Neural progenitor cell (in vitro differentiated cells): ENCODE data around the gene HECTD4. TPM values are rescaled to one million over a fixed set of nuclear protein-coding genes. Genes with fewer than 3 reads are reported as not detected.

Experiments used
- DNase-seq: peaks from one replicate; pipeline ENCODE4 v3.0.0-alpha.2; 2016; ENCODE audit warnings: low spot score
- H2AFZ ChIP-seq: fragments of 200-600 bp; sonication (generic); replicated peaks from 2 replicates; pipeline ENCODE4 v1.6.1; 2016; ENCODE audit warnings: antibody characterized with exemption
- H3F3A ChIP-seq: fragments of 200-600 bp; sonication (generic); 2 replicates; pipeline ENCODE4 v1.6.1; 2016; ENCODE audit warnings: antibody characterized with exemption, low read depth
- H3K27ac ChIP-seq: fragments of 200-600 bp; sonication (generic); 2 replicates; pipeline ENCODE4 v1.5.1; 2016; ENCODE audit warnings: mild to moderate bottlenecking
- H3K27me3 ChIP-seq: fragments of 200-600 bp; sonication (generic); 2 replicates; pipeline ENCODE4 v1.6.1; 2016; ENCODE audit warnings: mild to moderate bottlenecking, moderate library complexity
- H3K36me3 ChIP-seq: fragments of 200-600 bp; sonication (generic); 2 replicates; pipeline ENCODE4 v1.5.1; 2016
- H3K4me1 ChIP-seq: fragments of 200-600 bp; sonication (generic); 2 replicates; pipeline ENCODE4 v1.6.1; 2016; ENCODE audit warnings: mixed run types
- H3K4me2 ChIP-seq: fragments of 200-600 bp; sonication (generic); 2 replicates; pipeline ENCODE4 v1.6.1; 2016
- H3K4me3 ChIP-seq: fragments of 200-600 bp; sonication (generic); 2 replicates; pipeline ENCODE4 v1.5.1; 2016
- H3K79me2 ChIP-seq: fragments of 200-600 bp; sonication (generic); 2 replicates; pipeline ENCODE4 v1.6.1; 2016; ENCODE audit warnings: low read depth
- H3K9ac ChIP-seq: fragments of 200-600 bp; sonication (generic); 2 replicates; pipeline ENCODE4 v1.6.1; 2016
- H3K9me3 ChIP-seq: fragments of 200-600 bp; sonication (generic); 2 replicates; pipeline ENCODE4 v1.5.1; 2016; ENCODE audit warnings: low read depth
- H4K20me1 ChIP-seq: fragments of 200-600 bp; sonication (generic); 2 replicates; pipeline ENCODE4 v1.6.1; 2016; ENCODE audit warnings: low read depth
- H3K27ac Mint-ChIP-seq: 3 replicates; pipeline ENCODE4 v1.8.0; 2021; ENCODE audit warnings: mixed read lengths
- H3K27me3 Mint-ChIP-seq: 2 replicates; pipeline ENCODE4 v1.8.0; 2022; ENCODE audit warnings: low read depth, mild to moderate bottlenecking, inconsistent platforms, moderate library complexity, mixed read lengths; ENCODE audit not compliant: insufficient read depth
- H3K36me3 Mint-ChIP-seq: 3 replicates; pipeline ENCODE4 v1.8.0; 2021; ENCODE audit warnings: mixed read lengths
- H3K4me1 Mint-ChIP-seq: 3 replicates; pipeline ENCODE4 v1.8.0; 2021; ENCODE audit warnings: mixed read lengths
- H3K4me3 Mint-ChIP-seq: 3 replicates; pipeline ENCODE4 v1.8.0; 2021; ENCODE audit warnings: mild to moderate bottlenecking, moderate library complexity, mixed read lengths
- H3K9me3 Mint-ChIP-seq: 3 replicates; pipeline ENCODE4 v1.8.0; 2020; ENCODE audit warnings: mixed read lengths
- CTCF ChIP-seq: fragments of 200-600 bp; sonication (generic); IDR thresholded peaks from 2 replicates; pipeline ENCODE4 v1.5.1; 2017; ENCODE audit warnings: antibody characterized with exemption, mild to moderate bottlenecking
- EZH2 ChIP-seq: fragments of 200-600 bp; sonication (generic); IDR thresholded peaks from 2 replicates; pipeline ENCODE4 v1.6.1; 2017; ENCODE audit warnings: antibody characterized with exemption, mild to moderate bottlenecking, moderate library complexity
- EZH2phosphoT487 ChIP-seq: fragments of 200-600 bp; sonication (generic); IDR thresholded peaks from 2 replicates; pipeline ENCODE4 v1.6.1; 2017; ENCODE audit warnings: antibody characterized with exemption
- total RNA-seq: library from RNA; depleted of rRNA; stranded (reverse); fragments of >200 nt; gene quantifications from 2 replicates; pipeline ENCODE4 v1.2.3, GENCODE V29; 2015; ENCODE audit warnings: low replicate concordance

The HECTD4 gene
- total RNA-seq, 1 donor from 2014 or later, result 11.0 TPM

GRCh38 chr12:112304436-112304835, 77.8 kb downstream of the HECTD4 start:
- Mint-ChIP-seq H3K9me3 (no peaks in the 10 kb centered on the region), H3K4me3 (no peak overlapping the region), H3K36me3 (peaks cover 11% of the 10 kb centered on the region), H3K27ac (no peak overlapping the region), H3K27me3 (no peaks in the 10 kb centered on the region), H3K4me1 (no peaks in the 10 kb centered on the region)
- H3K4me3 ChIP-seq, result no peak overlapping the region
- no peaks in the 10 kb centered on the region for H3F3A ChIP-seq
- H3K9me3 ChIP-seq, result no peaks in the 10 kb centered on the region
- no peak overlapping the region for H3K4me2 ChIP-seq
- H3K79me2 ChIP-seq, result no peaks in the 10 kb centered on the region
- H3K4me1 ChIP-seq, result no peaks in the 10 kb centered on the region
- H3K27ac ChIP-seq, result no peak overlapping the region
- TF ChIP-seq EZH2phosphoT487 (no peak), EZH2 (no peak), CTCF (no peak)
- H2AFZ ChIP-seq, result no peak overlapping the region
- H3K9ac ChIP-seq, result no peak overlapping the region
- H3K27me3 ChIP-seq, result no peaks in the 10 kb centered on the region
- no peak for DNase-seq
- no peaks in the 10 kb centered on the region for H3K36me3 ChIP-seq
- H4K20me1 ChIP-seq, result no peaks in the 10 kb centered on the region

- Mint-ChIP-seq H3K36me3 (peaks cover 13% of the 10 kb centered on the region), H3K27me3 (no peaks in the 10 kb centered on the region), H3K4me3 (no peak overlapping the region), H3K27ac (no peak overlapping the region), H3K9me3 (no peaks in the 10 kb centered on the region), H3K4me1 (no peaks in the 10 kb centered on the region)
- Histone ChIP-seq H3K4me3 (no peak overlapping the region), H3K79me2 (no peaks in the 10 kb centered on the region), H3K9me3 (no peaks in the 10 kb centered on the region), H3K9ac (no peak overlapping the region), H4K20me1 (no peaks in the 10 kb centered on the region), H3K36me3 (no peaks in the 10 kb centered on the region), H2AFZ (no peak overlapping the region), H3F3A (no peaks in the 10 kb centered on the region), H3K4me1 (no peaks in the 10 kb centered on the region), H3K27ac (no peak overlapping the region), H3K27me3 (no peaks in the 10 kb centered on the region), H3K4me2 (no peak overlapping the region)
- no peak for DNase-seq
- TF ChIP-seq EZH2phosphoT487, result no peak
- TF ChIP-seq EZH2, result no peak
- TF ChIP-seq CTCF, result no peak
These were observed 78.4 kb downstream of the HECTD4 start for GRCh38 chr12:112303799-112304198.

- no peaks in the 10 kb centered on the region for H4K20me1 ChIP-seq
- H3K4me2 ChIP-seq, result no peak overlapping the region
- H3K4me1 Mint-ChIP-seq, result no peaks in the 10 kb centered on the region
- no peaks in the 10 kb centered on the region for H3K27me3 Mint-ChIP-seq
- H3K4me1 ChIP-seq, result no peaks in the 10 kb centered on the region
- TF ChIP-seq EZH2, result no peak
- no peak for TF ChIP-seq CTCF
- TF ChIP-seq EZH2phosphoT487, result no peak
- H3K9me3 ChIP-seq, result no peaks in the 10 kb centered on the region
- no peaks in the 10 kb centered on the region for H3F3A ChIP-seq
- H3K9me3 Mint-ChIP-seq, result no peaks in the 10 kb centered on the region
- H3K4me3 ChIP-seq, result no peak overlapping the region
- H3K9ac ChIP-seq, result no peak overlapping the region
- H3K27ac Mint-ChIP-seq, result no peak overlapping the region
- no peak for DNase-seq
- H3K79me2 ChIP-seq, result no peaks in the 10 kb centered on the region
- no peak overlapping the region for H3K27ac ChIP-seq
- no peak overlapping the region for H3K4me3 Mint-ChIP-seq
- peaks cover 13% of the 10 kb centered on the region for H3K36me3 Mint-ChIP-seq
- no peaks in the 10 kb centered on the region for H3K27me3 ChIP-seq
- H2AFZ ChIP-seq, result no peak overlapping the region
- no peaks in the 10 kb centered on the region for H3K36me3 ChIP-seq
These were observed 79.2 kb downstream of the HECTD4 start for GRCh38 chr12:112303004-112303403.

GRCh38 chr12:112299704-112300103, 82.5 kb downstream of the HECTD4 start:
- peaks cover 6% of the 10 kb centered on the region for H3K36me3 Mint-ChIP-seq
- Histone ChIP-seq H3K9ac (no peak overlapping the region), H3K79me2 (no peaks in the 10 kb centered on the region), H3K27me3 (no peaks in the 10 kb centered on the region), H4K20me1 (no peaks in the 10 kb centered on the region), H3F3A (no peaks in the 10 kb centered on the region), H3K9me3 (no peaks in the 10 kb centered on the region), H2AFZ (no peak overlapping the region), H3K36me3 (no peaks in the 10 kb centered on the region), H3K27ac (no peak overlapping the region), H3K4me3 (no peak overlapping the region), H3K4me1 (no peaks in the 10 kb centered on the region), H3K4me2 (no peak overlapping the region)
- DNase-seq, result no peak
- no peaks in the 10 kb centered on the region for H3K9me3 Mint-ChIP-seq
- TF ChIP-seq EZH2phosphoT487 (no peak), CTCF (no peak), EZH2 (no peak)
- H3K27me3 Mint-ChIP-seq, result no peaks in the 10 kb centered on the region
- no peak overlapping the region for H3K4me3 Mint-ChIP-seq
- no peaks in the 10 kb centered on the region for H3K4me1 Mint-ChIP-seq
- H3K27ac Mint-ChIP-seq, result no peak overlapping the region
